ENCODE data around the gene VRTN.

DNA sequence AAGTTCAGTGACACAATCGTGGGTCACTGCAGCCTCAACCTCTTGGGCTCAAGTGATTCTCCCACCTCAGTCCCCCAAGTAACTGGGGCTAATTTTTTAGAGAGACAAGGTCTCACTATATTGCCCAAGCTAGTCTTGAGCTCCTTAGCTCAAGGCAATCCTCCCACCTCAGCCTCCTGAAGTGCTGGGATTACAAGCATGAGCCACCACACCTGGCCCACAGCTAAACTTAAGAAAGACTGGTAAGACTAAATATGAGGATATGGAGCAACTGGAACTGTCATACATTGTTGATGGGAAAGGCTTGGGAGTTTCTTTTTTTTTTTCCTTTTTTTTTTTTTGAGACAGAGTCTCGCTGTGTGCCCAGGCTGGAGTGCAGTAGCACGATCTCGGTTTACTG, 34.0 kb downstream of the VRTN start:
- TF ChIP-seq, protein P1, sequence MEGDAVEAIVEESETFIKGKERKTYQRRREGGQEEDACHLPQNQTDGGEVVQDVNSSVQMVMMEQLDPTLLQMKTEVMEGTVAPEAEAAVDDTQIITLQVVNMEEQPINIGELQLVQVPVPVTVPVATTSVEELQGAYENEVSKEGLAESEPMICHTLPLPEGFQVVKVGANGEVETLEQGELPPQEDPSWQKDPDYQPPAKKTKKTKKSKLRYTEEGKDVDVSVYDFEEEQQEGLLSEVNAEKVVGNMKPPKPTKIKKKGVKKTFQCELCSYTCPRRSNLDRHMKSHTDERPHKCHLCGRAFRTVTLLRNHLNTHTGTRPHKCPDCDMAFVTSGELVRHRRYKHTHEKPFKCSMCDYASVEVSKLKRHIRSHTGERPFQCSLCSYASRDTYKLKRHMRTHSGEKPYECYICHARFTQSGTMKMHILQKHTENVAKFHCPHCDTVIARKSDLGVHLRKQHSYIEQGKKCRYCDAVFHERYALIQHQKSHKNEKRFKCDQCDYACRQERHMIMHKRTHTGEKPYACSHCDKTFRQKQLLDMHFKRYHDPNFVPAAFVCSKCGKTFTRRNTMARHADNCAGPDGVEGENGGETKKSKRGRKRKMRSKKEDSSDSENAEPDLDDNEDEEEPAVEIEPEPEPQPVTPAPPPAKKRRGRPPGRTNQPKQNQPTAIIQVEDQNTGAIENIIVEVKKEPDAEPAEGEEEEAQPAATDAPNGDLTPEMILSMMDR (conservative IDR thresholded peaks at IDR 0.05 in 1 of 2, IDR thresholded peaks at IDR 0.05 in 1 of 2; ENCODE audit: low read depth in 1 of 2, low read length in 2 of 2), result no peak
- TF ChIP-seq EZH2 (IDR thresholded peaks at IDR 0.05; ENCODE audit: low read length, missing control alignments), result no peak
